H9 (cell line): ENCODE measurements around the gene ARIH1. TPM values are rescaled to one million over a fixed set of nuclear protein-coding genes. Genes with fewer than 3 reads are reported as not detected.
A peak's percentile ranks its signal among the peaks of the same experiment; 100 is the strongest.

Experiments used
- DNase-seq: peaks from one replicate; pipeline ENCODE4 v3.0.0-alpha.2; 2017
- H2AFZ ChIP-seq: one replicate; pipeline ENCODE4 v1.6.1; 2013; ENCODE audit warnings: mild to moderate bottlenecking, low read length, control low read depth, moderate library complexity
- H2AK5ac ChIP-seq: 2 replicates; pipeline ENCODE4 v1.6.1; 2013; ENCODE audit warnings: low read length, control low read depth, mixed read lengths; ENCODE audit not compliant: insufficient read length
- H2BK120ac ChIP-seq: one replicate; pipeline ENCODE4 v1.6.1; 2013; ENCODE audit warnings: low read depth, mild to moderate bottlenecking, low read length, control low read depth, inconsistent platforms; ENCODE audit not compliant: poor library complexity, severe bottlenecking
- H2BK12ac ChIP-seq: 2 replicates; pipeline ENCODE4 v1.6.1; 2013; ENCODE audit warnings: low read length, control low read depth, mixed read lengths, low read depth; ENCODE audit not compliant: insufficient read length
- H2BK15ac ChIP-seq: 2 replicates; pipeline ENCODE4 v1.6.1; 2013; ENCODE audit warnings: low read depth, low read length, control low read depth
- H2BK20ac ChIP-seq: one replicate; pipeline ENCODE4 v1.6.1; 2013; ENCODE audit warnings: low read depth, mild to moderate bottlenecking, low read length, control low read depth, inconsistent platforms; ENCODE audit not compliant: poor library complexity, severe bottlenecking
- H2BK5ac ChIP-seq: 2 replicates; pipeline ENCODE4 v1.6.1; 2013; ENCODE audit warnings: low read length, control low read depth, mixed read lengths; ENCODE audit not compliant: insufficient read length
- H3K14ac ChIP-seq: 2 replicates; pipeline ENCODE4 v1.6.1; 2013; ENCODE audit warnings: low read length, control low read depth; ENCODE audit not compliant: insufficient read depth
- H3K18ac ChIP-seq: 2 replicates; pipeline ENCODE4 v1.6.1; 2013; ENCODE audit warnings: low read depth, mild to moderate bottlenecking, mixed read lengths, low read length, control low read depth; ENCODE audit not compliant: insufficient read length
- H3K23ac ChIP-seq: 2 replicates; pipeline ENCODE4 v1.6.1; 2013; ENCODE audit warnings: low read length, control low read depth, mixed read lengths, low read depth; ENCODE audit not compliant: insufficient read length
- H3K23me2 ChIP-seq: 2 replicates; pipeline ENCODE4 v1.6.1; 2013; ENCODE audit warnings: low read depth, mild to moderate bottlenecking, mixed read lengths, low read length, control low read depth; ENCODE audit not compliant: insufficient read length, poor library complexity, severe bottlenecking
- H3K27ac ChIP-seq: 2 replicates; pipeline ENCODE4 v1.5.1; 2013; ENCODE audit warnings: low read length, control low read depth, mixed read lengths, low read depth; ENCODE audit not compliant: insufficient read length
- H3K27me3 ChIP-seq: 2 replicates; pipeline ENCODE4 v1.6.1; 2013; ENCODE audit warnings: low read length, control low read depth, inconsistent platforms; ENCODE audit not compliant: insufficient read depth
- H3K4ac ChIP-seq: 2 replicates; pipeline ENCODE4 v1.6.1; 2013; ENCODE audit warnings: low read depth, mild to moderate bottlenecking, control low read depth, inconsistent platforms, low read length, moderate library complexity
- H3K4me1 ChIP-seq: 2 replicates; pipeline ENCODE4 v1.6.1; 2013; ENCODE audit warnings: low read length, control low read depth, inconsistent platforms; ENCODE audit not compliant: insufficient read depth
- H3K4me2 ChIP-seq: 2 replicates; pipeline ENCODE4 v1.6.1; 2013; ENCODE audit warnings: low read length, control low read depth, mixed read lengths; ENCODE audit not compliant: insufficient read length, insufficient read depth
- H3K56ac ChIP-seq: 2 replicates; pipeline ENCODE4 v1.6.1; 2013; ENCODE audit warnings: low read depth, mild to moderate bottlenecking, mixed read lengths, low read length, control low read depth; ENCODE audit not compliant: insufficient read length
- H3K79me1 ChIP-seq: 2 replicates; pipeline ENCODE4 v1.6.1; 2013; ENCODE audit warnings: low read depth, mild to moderate bottlenecking, moderate library complexity, low read length, control low read depth, inconsistent platforms; ENCODE audit not compliant: insufficient read depth, poor library complexity, severe bottlenecking
- H3K79me2 ChIP-seq: 2 replicates; pipeline ENCODE4 v1.6.1; 2013; ENCODE audit warnings: low read length, control low read depth, inconsistent platforms; ENCODE audit not compliant: insufficient read depth
- H3K9ac ChIP-seq: 2 replicates; pipeline ENCODE4 v1.6.1; 2013; ENCODE audit warnings: low read length, control low read depth, mixed read lengths; ENCODE audit not compliant: insufficient read length; ENCODE audit errors: extremely low read depth
- H3K9me3 ChIP-seq: one replicate; pipeline ENCODE4 v1.6.1; 2013; ENCODE audit warnings: low read depth, low read length, inconsistent platforms; ENCODE audit not compliant: control insufficient read depth
- H3T11ph ChIP-seq: one replicate; pipeline ENCODE4 v1.6.1; 2013; ENCODE audit warnings: mild to moderate bottlenecking, low read length, control low read depth, inconsistent platforms
- H4K20me1 ChIP-seq: one replicate; pipeline ENCODE4 v1.6.1; 2013; ENCODE audit not compliant: control insufficient read depth, insufficient read length, insufficient read depth
- H4K5ac ChIP-seq: 2 replicates; pipeline ENCODE4 v1.6.1; 2013; ENCODE audit warnings: low read depth, mild to moderate bottlenecking, mixed read lengths, low read length, control low read depth; ENCODE audit not compliant: insufficient read length
- H4K8ac ChIP-seq: replicated peaks from 2 replicates; pipeline ENCODE4 v1.6.1; 2013; ENCODE audit warnings: low read length, control low read depth, mixed read lengths, low read depth; ENCODE audit not compliant: insufficient read length
- H4K91ac ChIP-seq: 2 replicates; pipeline ENCODE4 v1.6.1; 2013; ENCODE audit warnings: low read depth, mild to moderate bottlenecking, moderate library complexity, mixed read lengths, low read length, control low read depth; ENCODE audit not compliant: insufficient read length
- H3K27ac Mint-ChIP-seq, 3 experiments: 2 replicates in 2 of 3; 3 replicates in 1 of 3; pipeline ENCODE4 v1.8.0; 2020 to 2021; ENCODE audit warnings: mixed read lengths in 3 of 3, mild to moderate bottlenecking in 1 of 3, moderate library complexity in 1 of 3
- H3K27me3 Mint-ChIP-seq: 2 replicates; pipeline ENCODE4 v1.8.0; 2021; ENCODE audit warnings: low read depth, mild to moderate bottlenecking, moderate library complexity, mixed read lengths
- H3K36me3 Mint-ChIP-seq, 3 experiments: 2 replicates in 2 of 3; 3 replicates in 1 of 3; pipeline ENCODE4 v1.8.0; 2020 to 2021; ENCODE audit warnings: low read depth in 3 of 3, mixed read lengths in 3 of 3; ENCODE audit not compliant: insufficient read depth in 1 of 3
- H3K4me1 Mint-ChIP-seq, 2 experiments: 2 replicates each; pipeline ENCODE4 v1.8.0; 2020; ENCODE audit warnings: mixed read lengths in 2 of 2
- H3K4me3 Mint-ChIP-seq, 2 experiments: 2 replicates in 1 of 2; 3 replicates in 1 of 2; pipeline ENCODE4 v1.8.0; 2020 to 2021; ENCODE audit warnings: mild to moderate bottlenecking in 2 of 2, mixed read lengths in 2 of 2, moderate library complexity in 1 of 2
- H3K9me3 Mint-ChIP-seq, 2 experiments: 2 replicates in 1 of 2; 3 replicates in 1 of 2; pipeline ENCODE4 v1.8.0; 2020; ENCODE audit warnings: mild to moderate bottlenecking in 2 of 2, mixed read lengths in 2 of 2, moderate library complexity in 1 of 2
- WGBS: extraction: QIAGEN DNeasy Blood & Tissue Kit; methylation state at CpG from one replicate; pipeline ENCODE4 v1.1.7; 2013; ENCODE audit warnings: missing lambda C conversion rate, low lambda C conversion rate, mixed read lengths; ENCODE audit not compliant: insufficient read length; ENCODE audit errors: extremely low coverage; 5-methylcytosine and 5-hydroxymethylcytosine counted together
- total RNA-seq: library from RNA; stranded (reverse); gene quantifications from 2 replicates; pipeline ENCODE4 v1.2.1, GENCODE V29; 2021
- TF ChIP-seq, protein P1 (sequence below): fragments of 200-600 bp; sonication (generic); conservative IDR thresholded peaks from 3 replicates; pipeline ENCODE4 v1.8.0; 2021; ENCODE audit warnings: antibody characterized with exemption, mild to moderate bottlenecking

The ARIH1 gene
- total RNA-seq, 1 experiment from 2014 or later = 158 TPM

DNA sequence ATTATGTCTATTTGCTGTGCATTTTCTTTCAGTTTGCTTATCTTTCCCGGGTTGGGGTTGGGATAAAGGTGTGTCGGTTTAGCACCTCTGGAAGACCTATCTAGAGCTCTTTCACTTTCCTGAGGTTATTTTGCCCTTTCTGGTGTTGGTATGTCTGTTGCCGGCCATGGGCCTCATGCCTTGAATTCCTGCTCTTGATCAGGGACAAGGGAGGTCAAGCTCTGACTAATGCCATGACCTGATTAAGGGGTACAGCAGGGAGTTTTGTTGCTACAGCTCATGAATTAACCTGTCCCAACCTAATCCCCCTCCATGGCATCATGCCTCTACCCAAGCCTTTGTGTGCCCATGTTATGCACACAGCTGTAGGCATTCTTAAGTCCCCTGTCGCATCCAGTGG lies 109.9 kb downstream of the ARIH1 start:
- H4K8ac ChIP-seq = no peak overlapping the region
- H2AFZ ChIP-seq = no peak overlapping the region
- Mint-ChIP-seq H3K36me3 (peaks cover 17 to 57% (median 45%) of the 10 kb centered on the region in 3 experiments; a peak in 6 of 7 replicates), H3K4me3 (no peak overlapping the region), H3K27ac (peak overlapping the region in 1 of 3 experiments; percentile 62; a peak in 3 of 7 replicates), H3K4me1 (no peaks in the 10 kb centered on the region), H3K9me3 (no peaks in the 10 kb centered on the region), H3K27me3 (no peaks in the 10 kb centered on the region)
- no peaks in the 10 kb centered on the region for H3K79me1 ChIP-seq
- H3K14ac ChIP-seq = no peak overlapping the region
- H3K27ac ChIP-seq = no peak overlapping the region
- H2BK12ac ChIP-seq = no peak overlapping the region
- H3K79me2 ChIP-seq = no peaks in the 10 kb centered on the region
- H2BK20ac ChIP-seq = no peak overlapping the region
- H3K4me1 ChIP-seq = no peaks in the 10 kb centered on the region
- H3K27me3 ChIP-seq = no peaks in the 10 kb centered on the region
- no peak overlapping the region for H3K9ac ChIP-seq
- no peak overlapping the region for H3T11ph ChIP-seq
- H2BK120ac ChIP-seq = no peak overlapping the region
- H2BK15ac ChIP-seq = no peak overlapping the region
- no peak overlapping the region for H3K23ac ChIP-seq
- no peak overlapping the region for H2AK5ac ChIP-seq
- no peaks in the 10 kb centered on the region for H3K9me3 ChIP-seq
- H2BK5ac ChIP-seq = no peak overlapping the region
- H4K5ac ChIP-seq = no peak overlapping the region
- no peak overlapping the region for H4K91ac ChIP-seq
- no peak overlapping the region for H3K4me2 ChIP-seq
- no peak overlapping the region for H3K18ac ChIP-seq
- no peaks in the 10 kb centered on the region for H4K20me1 ChIP-seq
- no peaks in the 10 kb centered on the region for H3K23me2 ChIP-seq
- WGBS = no CpG with 5 or more reads among the region's 4 CpGs
- TF ChIP-seq, protein P1, sequence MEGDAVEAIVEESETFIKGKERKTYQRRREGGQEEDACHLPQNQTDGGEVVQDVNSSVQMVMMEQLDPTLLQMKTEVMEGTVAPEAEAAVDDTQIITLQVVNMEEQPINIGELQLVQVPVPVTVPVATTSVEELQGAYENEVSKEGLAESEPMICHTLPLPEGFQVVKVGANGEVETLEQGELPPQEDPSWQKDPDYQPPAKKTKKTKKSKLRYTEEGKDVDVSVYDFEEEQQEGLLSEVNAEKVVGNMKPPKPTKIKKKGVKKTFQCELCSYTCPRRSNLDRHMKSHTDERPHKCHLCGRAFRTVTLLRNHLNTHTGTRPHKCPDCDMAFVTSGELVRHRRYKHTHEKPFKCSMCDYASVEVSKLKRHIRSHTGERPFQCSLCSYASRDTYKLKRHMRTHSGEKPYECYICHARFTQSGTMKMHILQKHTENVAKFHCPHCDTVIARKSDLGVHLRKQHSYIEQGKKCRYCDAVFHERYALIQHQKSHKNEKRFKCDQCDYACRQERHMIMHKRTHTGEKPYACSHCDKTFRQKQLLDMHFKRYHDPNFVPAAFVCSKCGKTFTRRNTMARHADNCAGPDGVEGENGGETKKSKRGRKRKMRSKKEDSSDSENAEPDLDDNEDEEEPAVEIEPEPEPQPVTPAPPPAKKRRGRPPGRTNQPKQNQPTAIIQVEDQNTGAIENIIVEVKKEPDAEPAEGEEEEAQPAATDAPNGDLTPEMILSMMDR = no peak
- no peak overlapping the region for H3K56ac ChIP-seq
- H3K4ac ChIP-seq = no peak overlapping the region
- no peak for DNase-seq
